A673 (cell line): ENCODE measurements around the gene OXNAD1.

Experiments
- CTCF ChIP-seq: fragments of 300-800, 200-600 bp; sonication (generic); conservative IDR thresholded peaks from 2 replicates; pipeline ENCODE4 v1.5.1; 2017; ENCODE audit warnings: low read depth, mild to moderate bottlenecking, antibody characterized with exemption, low read length, moderate library complexity, mixed read lengths
- EZH2 ChIP-seq: fragments of 200-600 bp; sonication (generic); IDR thresholded peaks from 2 replicates; pipeline ENCODE4 v1.6.1; 2017; ENCODE audit warnings: borderline replicate concordance, low read depth, mild to moderate bottlenecking, mixed read lengths, antibody characterized with exemption, low read length; ENCODE audit not compliant: poor library complexity, severe bottlenecking

- TF ChIP-seq EZH2 = no peak
- no peak for TF ChIP-seq CTCF
Observed at GRCh38 chr3:16290827-16291196, 25.8 kb downstream of the OXNAD1 start.
